NCI-H1436 (cell line): ENCODE measurements around the gene IL19.

ENCODE experiments used
- DNase-seq: peaks from one replicate; lab custom pipeline; 2025; lab: John Stamatoyannopoulos, UW

IL19 gene

DNA sequence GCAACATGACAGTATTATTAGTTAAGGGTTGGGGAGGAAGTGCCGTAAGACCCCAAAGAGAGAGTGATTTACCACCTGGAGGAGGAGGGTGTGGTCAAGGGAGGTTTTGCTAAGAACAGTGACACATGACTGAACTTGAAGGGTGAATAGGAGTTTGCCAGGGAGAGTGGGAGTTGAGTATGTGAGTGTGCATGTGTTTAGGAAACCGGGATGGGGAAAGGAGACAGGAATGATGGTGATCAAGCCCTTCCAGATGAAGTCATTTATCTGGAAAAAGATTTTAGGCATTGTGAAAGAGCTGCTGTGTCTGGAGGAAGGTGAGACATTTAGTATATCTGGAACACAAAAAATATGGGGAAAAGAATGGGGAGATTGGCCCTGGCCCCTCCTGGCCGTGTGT is 29.8 kb downstream of the IL19 start:
- no peak for DNase-seq

DNA sequence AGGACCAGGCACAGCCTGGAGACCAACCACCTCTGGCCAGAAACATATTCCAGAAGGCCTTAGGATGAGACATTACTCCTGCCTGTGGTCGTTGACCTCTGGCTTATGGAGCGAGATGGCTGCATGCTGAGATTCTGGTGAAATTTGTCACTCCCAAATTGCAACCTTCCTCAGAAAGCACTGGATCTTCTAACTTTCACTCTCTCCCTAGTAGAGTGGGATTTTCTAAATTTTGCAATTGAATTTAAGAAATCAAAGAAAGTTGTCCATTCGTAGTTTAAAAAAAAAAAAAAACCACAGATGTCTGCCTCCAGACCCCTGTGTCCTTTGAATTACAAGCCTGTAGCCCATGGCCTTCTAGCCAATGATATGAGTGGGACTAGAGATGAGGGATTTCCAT is 30.3 kb downstream of the IL19 start:
- DNase-seq = no peak

DNA sequence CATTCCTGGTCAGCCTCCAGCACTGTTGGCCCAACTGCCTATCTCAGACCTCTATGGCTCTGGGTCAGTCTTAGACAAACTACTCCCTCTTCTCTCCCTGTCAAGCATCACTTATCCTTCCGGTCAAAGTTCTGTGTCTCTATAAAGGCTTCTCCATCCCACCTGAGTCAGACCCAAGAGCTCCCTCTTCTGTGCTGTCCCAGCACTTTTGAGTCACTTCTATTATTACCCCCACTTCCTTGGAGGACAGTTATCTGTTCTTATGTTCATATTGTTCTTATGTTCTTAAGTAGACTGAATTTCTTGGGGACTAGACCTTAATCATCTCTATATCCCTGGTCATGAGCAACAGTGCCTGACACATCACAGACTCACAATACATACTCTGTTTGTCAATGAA is 30.9 kb downstream of the IL19 start:
- no peak for DNase-seq

DNA sequence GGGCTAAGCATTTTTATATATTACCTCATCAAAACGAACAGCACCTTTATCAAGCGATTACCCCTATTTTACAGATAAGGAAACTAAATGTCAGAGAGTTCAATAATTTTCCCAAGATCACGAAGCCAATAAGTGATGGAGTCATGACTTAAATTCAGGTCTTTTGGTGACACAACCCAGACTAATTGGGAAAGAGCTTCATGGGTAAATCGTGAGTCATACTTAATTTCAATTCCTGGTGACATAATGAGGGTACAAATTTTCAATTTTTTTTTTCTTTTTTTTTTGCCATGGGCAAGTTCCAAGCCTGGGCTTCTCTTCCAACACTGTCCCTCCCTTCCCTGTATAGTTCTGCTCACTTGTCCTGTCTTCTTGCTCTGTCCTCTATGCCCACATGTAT is 31.8 kb downstream of the IL19 start:
- no peak for DNase-seq

DNA sequence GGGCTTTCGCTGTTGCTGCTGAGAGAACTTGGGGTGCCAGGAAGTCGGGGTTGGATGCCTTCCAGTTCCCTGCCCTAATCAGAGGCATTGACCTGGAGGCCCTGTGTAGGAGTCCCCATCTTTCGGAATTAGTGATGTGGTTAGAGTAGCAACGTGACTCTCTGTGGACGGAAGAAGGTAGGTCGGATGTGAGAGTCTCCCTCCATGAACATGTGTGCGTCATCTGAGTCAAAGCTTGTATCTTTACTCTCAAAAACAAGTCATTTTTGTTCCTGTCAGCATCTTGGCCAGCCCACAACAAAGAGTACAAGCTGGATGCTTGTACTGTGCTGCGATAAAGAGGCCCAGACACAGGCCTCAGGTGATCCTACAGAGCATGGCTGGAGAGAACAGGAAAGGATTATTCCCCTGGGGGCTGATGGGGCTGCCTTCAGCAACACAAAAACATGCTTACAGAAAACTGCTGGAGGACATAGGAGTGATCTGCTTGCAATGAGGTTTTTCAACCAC is 32.7 kb downstream of the IL19 start:
- DNase-seq = no peak

DNA sequence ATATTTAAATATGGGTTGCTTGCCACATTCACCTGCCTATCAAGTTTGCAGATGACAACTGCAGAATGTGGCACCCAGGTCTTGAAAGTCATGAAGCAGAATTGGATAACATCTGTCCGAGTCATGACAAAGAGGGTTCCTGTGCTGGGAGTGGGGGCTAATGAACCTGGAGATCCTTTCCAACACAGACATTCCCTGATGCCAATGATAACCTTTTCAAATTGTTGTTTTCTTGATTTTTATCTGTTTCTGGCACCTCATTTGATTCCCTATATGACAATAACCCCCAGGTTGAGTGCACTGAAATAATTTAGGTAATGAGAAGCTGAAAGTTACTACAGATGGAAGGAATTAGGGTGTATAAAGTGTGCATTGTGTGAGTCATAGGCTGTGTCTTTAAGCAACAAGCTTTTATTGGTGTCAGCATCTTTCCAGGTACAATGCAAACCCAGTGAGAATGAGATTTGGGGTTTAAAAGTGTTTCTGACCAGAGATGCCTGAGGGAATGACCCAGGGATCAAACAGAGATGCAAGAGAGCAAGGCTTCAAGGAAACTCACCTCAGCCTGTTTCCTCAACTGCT is 33.7 kb downstream of the IL19 start:
- no peak for DNase-seq

DNA sequence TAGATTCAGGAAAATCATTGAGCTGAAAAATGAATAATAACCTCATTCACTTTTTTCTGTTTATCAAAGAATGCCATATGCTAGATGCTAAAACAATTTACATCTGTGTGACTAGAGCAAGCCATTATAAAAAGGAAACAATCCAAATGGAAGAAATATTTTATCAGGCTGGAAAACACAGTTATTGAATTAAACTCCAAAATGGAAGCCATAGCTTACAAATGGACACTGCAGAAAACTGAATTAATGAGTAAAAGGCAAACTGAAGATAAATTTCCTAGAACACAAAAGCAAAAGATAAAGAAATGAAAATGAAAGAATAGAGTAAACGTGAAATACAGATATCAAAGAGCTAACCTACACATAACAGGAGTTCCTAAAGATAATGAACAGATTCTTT is 34.8 kb downstream of the IL19 start:
- no peak for DNase-seq

DNA sequence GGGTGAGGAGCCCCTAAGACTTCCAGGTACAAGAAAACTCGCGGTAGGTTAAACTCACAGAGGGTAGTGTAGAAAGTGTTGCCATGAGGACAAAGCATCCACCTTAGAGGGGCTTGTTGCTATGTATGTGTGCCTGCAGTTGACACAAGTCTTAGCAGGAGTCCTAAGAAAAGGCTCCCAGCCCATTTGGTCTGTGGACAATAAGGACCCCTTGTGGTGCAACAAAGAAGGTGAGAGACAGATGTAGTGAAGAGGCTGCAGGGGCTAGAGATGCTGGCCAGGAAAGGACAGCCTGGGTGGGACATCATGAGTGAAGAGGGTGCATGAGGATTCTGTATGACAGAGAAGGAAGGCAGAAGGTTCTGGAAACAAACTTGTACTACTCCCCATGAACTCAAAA is 38.0 kb downstream of the IL19 start:
- peak; percentile 7 for DNase-seq

DNA sequence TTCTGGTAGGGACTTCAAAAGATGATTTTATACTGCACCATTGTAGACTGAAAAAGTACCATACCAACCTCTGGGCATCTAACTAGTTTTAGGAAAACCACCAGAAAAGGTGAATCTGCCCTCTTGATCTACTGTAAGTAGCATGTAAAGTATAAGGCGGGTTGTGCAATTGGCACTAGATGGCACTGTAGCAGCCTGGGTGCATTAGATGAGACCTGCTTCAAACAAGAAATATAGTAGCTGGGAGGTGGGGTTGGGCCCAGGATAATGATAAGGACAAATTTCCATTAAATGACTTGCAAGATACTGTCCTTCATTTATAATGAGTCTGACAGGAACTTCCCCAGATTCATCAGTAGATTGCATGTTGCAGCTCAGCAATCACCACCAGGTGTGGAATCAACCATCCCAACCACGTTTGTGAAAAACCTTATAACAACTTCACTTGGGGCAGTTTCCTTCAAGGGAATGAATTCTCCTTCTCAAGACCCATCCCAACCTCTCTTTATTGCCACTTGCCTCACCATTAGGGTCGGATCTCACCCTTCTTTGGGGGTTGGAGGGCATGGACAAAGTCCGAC is 39.0 kb downstream of the IL19 start:
- DNase-seq = no peak

DNA sequence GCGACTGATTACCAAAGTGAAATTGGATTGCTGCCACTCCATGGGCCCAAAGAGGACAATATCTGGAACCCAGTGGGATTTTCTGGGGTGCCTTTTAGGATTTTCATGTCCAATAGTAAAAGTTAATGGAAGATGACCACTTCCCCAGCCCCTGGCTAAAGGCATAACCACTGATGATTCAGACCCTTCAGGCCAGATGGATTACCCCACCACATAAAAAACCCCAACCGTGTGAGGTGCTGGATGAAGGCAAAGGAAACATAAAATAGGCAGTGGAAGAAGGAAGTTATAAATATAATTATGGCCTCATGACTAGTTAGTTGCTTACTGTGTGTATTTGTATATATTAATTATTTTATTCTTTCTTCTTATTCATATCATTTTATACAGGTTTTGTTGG is 41.9 kb downstream of the IL19 start:
- no peak for DNase-seq

DNA sequence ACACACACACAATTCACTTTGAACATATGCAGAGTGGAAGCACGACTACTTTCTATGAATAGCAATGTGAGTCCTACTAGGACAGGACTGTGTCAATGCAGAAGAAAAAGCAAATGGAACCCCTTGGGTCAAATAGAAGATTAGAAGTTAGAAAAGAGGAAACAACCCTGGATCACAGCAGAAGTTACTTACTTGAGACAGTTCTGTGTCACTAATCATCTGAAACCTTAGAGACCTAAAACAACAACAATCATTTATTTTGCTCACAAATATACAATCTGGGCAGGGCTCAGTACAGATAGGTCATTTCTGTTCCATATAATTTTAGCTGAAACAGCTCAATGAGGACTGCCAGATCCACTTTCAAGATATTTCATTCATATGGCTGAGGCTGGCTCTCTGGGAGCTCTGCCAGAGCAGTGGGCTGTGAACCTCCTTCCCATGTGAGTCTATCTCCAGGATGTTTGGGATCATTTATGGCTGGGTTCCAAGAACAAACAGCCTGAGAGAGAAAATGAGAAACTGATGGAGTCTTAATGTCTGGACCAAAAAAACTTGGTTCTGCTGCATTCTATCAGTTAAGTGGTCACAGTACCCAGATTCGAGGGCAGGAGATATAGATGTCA is 44.3 kb downstream of the IL19 start:
- DNase-seq = no peak

DNA sequence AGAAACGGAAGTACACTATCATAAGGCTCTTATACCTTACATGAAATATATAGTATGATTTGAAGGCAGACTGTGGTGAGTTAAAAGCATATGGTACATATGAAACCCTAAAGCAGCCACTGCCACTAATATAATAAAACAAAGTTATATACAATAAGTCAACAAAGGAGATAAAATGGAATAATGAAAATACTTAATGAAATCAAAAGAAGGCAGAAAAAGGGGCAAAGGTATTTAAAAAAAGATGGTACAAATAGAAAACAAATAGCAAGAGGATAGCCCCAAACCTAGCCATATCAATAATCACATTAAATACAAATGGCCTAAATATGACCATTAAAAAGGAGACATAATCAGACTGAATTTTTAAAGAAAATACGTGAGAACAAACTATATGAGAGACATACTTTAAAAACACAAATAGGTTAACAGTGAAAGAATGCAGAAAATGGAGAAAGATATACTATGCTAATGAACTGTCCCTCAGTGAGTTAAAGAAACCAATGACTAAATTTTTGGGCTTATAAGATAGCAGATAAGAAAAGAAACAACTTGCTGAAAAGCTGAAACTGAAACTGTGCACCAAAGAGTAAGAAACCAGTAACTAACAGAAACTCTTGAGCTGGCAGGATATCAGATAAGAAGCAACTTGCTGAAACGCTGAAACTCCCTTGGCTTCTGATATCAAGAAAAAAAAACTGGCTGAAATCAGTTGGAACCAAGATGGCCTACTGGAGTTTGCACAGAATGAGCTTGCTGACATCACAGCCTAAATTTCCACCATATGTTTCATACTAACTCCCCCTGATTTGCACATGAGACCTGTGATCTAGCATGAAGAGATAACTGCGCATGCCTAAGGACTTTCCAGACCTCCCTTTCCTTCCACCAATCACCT is 46.1 kb downstream of the IL19 start:
- DNase-seq = no peak

DNA sequence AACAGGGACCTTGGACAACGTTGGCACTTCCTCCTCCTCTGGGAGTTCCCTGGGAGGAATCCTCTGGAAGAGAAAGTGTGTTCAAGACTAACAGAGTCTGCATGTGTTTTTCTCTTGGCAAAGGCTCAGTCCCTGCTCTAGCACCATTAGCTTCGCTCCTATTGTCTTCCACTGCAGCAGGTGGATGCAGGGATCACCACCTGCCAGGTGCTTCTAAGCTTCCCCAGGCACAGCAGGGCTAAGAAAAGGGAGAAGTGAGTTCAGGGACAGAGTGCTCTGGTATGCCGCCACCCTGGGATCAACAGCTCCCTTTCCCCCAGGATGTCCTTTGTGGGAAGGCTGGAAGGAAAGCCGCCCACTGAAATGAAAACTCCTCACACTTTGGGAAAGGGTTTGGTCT is 50.9 kb downstream of the IL19 start:
- no peak for DNase-seq

DNA sequence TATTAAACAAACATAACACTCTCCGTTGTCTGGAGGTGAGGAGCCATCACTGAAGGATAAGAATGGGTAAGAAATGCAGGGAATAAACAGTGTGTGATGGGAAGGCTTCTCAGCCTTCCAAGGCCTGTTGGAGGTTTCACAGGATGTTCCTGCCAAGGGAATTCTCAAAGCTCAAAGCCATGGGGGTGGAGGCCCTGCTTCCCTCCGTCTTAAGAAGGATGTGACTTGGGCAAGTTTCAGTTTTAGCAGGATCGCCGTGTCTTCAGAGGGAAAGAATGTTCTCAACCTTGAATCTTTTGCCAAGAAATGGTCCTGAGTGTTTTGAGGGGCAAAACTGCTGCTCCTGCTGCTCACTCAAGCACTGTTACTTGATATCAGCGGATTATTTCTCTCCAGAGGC is 53.2 kb downstream of the IL19 start:
- no peak for DNase-seq

DNA sequence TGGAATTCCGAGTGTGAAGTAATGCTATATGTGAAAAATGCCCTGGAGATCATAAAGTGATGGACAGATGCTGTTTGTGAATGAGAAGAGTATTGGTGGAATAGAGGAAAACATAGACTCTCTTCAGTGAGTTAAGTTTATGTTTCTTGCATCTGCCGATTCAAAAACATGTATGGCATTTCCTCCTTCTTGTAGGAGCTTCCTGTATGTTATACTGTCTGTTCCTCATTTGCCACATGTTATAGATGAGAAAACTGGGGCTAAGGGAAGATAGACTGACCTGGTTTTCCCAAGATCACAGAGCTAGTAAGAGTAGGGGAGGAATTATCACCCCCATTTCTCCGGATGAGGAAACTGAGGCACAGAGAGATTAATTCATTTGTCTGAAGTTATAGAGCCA is 53.8 kb downstream of the IL19 start:
- no peak for DNase-seq

DNA sequence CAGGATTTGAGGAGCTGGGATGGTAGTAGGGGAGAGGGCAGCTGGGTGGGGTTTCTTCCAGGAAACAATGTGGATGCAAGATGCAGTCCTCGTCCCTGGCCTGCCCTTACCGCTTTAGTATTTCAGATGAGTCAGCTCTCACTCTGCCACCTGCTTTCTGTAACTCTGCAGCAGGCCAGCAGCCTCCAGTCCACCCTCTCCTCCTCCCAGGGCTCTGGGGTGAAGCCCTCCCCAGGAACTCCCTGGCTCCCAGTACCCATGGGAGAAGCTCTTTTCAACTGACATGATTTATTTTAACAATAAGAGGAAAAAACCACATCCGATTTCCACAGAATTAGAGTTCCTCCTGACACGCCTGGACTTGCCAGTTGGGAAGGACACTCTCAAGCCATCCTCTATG is 55.8 kb downstream of the IL19 start:
- DNase-seq = no peak

DNA sequence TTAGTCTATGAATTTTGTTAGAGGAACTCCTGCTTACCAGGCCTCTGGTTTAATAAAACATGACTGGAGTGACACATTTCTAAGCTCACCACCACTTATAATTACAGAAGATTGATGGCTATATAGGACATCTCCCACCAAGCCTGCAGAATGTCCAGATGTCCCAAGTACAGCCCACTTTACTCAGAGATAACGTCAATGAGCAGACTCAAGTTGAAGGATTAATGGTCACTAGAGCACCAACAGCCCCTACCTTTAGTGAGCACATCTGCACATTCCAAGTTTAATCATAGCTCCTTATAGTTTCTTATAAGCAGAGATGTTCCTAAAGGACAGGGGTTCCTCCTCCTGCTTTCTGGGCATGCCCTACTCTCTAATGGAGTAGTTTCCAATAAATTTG is 57.5 kb downstream of the IL19 start:
- no peak for DNase-seq

DNA sequence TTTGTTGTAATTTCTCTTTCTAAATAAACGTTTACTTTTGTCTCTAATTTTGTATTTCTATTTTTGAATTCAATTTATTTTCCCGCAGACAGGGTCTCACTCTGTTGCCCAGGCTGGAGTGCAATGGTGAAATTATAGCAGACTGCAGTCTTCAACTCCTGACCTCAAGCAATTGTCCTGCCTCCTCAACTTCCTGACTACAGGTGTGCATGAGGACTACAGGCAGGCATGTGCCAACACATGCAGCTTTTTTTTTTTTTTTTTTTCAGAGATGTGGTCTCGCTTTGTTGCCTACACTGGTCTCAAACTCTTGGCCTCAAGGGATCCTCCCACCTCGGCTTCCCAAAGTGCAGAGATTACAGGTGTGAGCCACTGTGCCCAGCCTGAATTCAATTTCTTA is 58.2 kb downstream of the IL19 start:
- no peak for DNase-seq

DNA sequence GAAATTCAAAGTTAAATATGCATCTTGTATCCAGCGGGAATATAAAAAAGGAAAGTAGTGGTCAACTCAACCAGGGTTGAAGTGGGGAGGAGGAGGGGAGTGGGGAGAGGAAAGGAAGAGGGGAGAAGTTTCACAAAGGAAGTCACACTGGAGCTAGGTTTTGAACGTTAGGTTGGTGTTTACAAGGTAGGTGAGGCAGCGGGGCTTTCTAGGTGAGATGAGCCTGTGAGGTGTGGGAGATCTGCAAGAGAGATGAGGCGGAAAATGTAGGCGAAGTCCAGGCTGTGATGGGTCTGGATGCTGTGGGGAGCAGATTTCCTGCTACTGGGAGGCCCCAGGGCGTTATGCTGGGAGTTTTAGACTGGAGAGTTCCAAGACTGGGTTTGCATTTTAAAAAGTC is 58.7 kb downstream of the IL19 start:
- no peak for DNase-seq

DNA sequence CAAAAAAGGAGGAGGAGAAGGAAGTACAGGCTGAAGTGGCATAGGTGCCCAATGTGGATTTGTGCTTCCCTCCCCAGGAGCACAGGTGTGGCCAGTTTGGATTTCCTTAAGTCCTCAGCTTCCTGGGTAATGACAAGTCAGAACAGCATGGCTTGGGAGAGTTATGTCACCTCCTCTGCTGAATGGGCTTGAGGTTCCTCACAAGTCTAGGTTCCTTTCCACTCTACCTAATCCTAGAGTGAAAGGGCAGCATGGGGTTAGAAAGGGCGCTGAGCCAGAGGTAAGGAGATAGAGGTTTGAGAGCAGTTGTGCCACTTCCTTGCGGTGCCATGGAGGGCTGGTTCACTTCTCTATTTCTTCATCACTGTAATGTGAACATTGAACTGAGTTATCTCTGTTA is 59.3 kb downstream of the IL19 start:
- no peak for DNase-seq

DNA sequence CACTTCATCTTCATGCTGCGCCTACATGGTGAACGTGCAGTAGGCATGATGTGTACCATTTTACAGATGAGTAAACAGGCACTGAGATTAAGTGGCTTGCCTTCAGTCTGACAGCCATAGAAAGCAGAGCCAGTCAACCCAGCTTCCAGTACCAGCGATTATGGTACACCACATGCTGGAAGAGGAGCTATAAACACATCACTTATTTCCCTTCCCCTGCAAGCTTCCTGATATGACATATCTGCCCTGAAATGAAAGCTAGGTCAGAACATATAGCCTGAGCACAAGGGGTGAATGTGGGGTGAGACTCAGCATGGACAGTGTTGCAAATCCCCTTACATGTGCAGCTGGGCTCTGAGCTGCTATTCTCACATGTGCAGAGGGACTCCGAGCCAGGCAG is 61.1 kb downstream of the IL19 start:
- no peak for DNase-seq

DNA sequence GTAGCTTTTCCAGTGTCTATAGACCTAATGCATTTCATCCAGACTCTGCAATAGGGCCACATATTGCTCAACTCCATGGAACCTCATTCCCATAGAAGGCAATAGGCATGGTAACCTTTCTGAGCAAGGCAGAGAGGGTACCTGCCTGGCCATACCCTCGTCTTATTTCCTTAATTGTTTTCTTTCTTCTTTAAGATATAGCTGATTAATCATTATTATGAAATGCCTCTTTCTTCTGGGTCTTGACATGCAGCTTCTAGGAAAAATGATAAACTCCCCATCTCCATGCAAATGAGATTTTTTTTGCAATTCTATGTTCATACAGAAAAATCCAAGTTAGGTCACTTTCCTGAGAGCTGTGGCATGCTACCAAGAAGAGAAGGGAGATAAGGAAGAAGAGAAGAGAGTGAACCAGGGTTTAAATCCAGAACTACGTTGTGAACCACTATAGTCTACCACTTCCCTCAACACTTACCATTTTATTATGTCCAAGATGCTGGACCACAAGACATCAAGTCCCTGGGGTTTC is 61.8 kb downstream of the IL19 start:
- no peak for DNase-seq
